Stimulated activated CD8-positive, alpha-beta memory T cell treated with anti-CD3 and anti-CD28 coated beads, Interleukin-4, amount 100 ng/mL, for 4 hours (primary cell): Measurements from ENCODE around the gene TBL1X.

Experiments used
- DNase-seq, 2 donors: peaks; one replicate each; pipeline ENCODE4 v3.0.0-alpha.2; 2020; ENCODE audit warnings: low read depth in 2 of 2, low spot score in 1 of 2

TBL1X gene

DNA sequence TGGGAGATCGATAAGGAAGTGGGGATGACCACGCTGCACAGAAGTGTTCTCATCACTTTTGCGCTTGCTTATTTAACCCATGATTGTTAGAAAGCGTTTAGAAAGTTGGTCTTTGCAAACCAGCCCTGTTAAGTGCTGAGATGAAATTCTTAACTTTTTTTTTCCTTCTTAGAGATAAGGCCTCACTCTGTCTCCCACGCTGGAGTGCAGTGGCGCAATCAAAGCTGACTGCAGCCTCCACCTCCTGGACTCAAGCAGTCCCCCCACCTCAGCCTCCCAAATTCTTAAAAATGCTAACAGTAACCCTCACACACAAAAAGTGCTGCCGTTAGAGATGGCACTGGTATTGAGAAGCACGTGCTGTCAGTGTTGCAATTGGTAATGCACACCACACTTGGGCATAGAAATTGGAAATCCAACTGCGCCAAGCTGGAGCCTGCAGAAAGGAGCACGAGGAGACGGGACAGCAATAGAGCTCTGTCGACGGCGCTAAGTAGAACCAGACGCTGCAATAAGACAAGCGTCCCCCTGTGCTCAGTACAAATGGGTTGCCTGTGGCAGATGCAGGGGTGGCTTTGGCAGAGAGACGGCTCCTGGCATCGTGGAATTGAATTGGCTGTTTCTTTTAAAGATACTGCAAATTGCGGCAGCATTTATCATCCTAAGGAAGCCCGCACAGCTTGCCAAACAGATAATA is 113.4 kb downstream of the TBL1X start:
- DNase-seq = no peak

DNA sequence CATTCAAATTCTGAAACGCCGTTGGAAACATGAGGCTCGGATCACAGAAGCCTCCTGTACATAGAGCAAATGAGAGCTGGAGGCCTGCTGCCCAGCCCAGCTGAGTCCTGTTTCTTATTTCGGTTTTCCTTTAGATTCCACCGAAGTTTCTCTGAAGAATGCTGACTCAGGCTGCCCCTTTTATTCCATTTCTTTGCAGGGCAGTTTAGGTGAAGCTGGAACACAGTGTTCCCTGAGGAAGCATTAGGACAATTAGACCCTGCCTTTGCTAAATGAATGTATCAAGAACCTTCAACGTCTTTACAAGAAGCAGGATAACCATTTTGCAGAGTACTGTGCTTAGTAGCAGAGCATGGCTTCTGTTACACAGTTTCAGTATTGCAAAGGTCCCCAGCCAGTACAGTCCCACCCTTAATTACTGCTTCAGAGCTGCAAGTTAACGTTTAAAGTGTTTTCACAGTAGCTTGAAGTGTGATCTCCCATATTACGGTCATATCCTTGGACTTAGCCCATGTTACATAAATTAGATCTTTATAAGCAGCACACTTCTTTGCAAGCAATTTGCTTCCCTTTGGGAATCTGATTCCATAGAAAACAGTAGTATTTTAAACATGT is 117.0 kb downstream of the TBL1X start:
- no peak for DNase-seq

DNA sequence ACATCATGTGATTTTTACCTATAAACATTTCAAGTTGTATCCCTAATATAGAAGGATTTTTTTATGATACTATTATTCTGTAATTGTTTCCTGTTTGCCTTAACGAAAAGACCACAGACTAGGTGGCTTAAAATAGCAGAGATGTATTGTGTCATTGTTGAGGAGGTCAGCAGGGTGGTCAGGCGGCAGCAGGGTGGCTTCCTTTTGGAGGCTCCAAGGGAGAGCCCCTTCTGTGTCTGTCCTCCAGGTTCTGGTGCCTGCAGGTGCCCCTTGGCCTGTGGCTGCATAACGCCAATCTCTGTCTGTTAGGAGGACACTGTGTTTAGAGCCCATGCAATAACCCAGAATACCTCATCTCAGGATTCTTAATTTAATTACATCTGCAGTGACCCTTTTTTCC is 118.1 kb downstream of the TBL1X start:
- no peak for DNase-seq

DNA sequence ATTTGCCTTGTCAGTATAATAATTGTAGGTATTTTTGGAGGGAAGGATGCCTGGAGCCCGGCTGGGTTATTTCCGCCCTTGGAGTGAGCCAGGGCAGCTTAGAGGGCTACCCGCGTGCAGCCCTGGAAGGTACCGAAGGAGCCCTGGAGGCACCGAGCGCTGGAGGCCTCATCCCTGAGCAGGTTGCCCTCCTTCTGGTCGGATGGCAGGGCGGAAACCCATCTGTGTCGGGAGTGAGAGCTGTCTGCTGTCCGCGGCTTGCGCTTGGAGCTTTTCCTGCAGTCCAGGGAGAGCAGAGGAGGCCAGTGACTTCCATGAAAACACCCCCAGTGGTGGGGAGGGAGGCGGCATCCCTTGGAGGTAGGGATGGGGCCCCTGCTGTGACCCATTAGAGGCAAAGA is 122.1 kb downstream of the TBL1X start:
- DNase-seq = no peak

DNA sequence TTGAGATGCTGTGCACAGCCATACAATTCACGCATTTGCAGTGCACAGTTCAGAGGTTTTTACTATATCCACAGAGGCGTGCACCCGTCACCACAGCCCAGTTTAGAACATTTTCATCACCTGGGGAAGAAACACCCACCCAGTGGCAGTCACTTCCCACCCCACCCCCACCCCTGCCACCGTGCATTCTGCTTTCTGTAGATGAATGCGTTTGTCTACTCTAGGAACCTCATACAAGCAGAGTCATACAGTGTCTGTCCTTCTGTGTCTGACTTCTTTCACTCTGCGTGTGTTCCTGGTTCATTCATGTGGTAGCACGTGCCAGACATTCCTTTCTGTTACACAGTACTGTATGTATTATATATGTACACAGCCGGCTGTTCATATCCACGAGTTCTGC is 122.8 kb downstream of the TBL1X start:
- DNase-seq = no peak

DNA sequence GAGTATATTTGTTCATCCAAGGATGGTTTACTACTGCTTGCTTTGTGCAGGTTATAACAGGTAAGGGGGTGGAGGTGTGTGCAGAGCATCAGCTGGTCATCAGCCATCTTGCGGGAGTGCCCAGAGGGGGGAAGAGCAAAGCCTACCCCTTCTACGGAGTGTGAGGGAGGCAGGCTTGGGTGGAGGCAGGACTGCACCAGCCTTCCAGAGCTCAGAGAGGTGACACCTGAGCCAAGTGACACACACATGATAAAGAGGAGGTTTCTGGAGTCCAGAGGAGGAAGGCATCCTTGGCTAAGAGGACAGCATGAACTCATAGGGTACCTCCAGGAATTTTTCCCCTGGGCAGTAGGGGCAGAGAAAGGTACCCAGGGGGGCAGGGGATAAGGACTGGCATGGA is 126.6 kb downstream of the TBL1X start:
- DNase-seq = no peak

DNA sequence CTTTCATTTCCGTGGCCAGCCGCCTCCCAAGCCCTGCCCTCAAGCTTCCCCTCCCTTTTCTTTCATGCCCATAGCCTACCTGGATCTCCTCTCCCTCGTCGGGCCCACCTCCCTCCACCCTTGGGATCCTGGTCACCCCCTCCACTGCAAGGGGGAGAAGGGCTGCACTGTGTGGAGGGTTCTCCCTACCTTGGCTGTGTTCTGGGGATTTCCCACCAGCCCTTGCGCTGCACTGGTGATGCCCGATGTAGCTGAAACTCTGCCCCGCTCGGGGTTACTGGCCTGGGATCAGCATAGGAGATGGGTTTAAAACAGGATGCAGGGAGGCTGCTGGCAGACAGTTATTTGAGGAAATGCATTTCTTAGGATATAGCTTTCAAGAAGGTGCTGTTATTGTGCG is 128.9 kb downstream of the TBL1X start:
- no peak for DNase-seq

DNA sequence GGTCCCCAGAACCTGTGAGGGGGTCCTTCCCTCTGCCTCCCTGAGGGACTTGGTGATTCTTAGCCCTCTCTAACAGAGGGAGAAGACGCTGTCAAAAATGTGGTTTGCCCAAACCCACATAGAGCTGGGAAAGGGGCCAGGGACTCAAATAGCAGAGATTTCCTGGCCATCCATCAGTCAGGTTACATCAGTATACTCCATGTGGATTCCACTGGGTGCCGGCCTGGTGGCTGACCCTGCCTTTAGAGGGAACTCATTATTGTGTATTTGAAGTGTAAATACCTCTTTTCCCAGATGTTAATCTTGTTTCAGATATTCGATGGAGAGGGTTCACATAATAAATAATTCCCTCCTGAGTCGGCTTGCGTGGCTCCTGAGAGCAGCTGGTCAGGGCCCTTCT is 130.3 kb downstream of the TBL1X start:
- DNase-seq = no peak

DNA sequence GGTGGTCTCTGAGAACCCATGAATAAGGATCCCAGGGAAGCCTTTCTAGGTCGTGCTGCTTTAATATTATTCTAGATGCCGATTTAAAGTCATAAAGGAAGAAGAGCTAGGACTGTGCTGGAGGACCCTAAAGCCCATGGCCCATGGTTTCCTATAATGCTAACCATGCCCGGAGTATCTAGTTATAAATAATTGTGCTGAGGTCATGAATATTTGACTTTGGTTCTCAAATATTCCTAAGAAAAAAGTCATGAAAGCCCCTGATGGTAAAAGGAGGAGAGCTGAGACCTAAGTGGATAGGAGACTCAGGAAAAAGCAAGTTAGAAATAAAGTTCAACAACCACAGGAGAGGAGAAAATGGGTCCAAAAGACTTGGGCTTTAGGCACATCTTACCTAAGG is 132.0 kb downstream of the TBL1X start:
- DNase-seq = no peak

DNA sequence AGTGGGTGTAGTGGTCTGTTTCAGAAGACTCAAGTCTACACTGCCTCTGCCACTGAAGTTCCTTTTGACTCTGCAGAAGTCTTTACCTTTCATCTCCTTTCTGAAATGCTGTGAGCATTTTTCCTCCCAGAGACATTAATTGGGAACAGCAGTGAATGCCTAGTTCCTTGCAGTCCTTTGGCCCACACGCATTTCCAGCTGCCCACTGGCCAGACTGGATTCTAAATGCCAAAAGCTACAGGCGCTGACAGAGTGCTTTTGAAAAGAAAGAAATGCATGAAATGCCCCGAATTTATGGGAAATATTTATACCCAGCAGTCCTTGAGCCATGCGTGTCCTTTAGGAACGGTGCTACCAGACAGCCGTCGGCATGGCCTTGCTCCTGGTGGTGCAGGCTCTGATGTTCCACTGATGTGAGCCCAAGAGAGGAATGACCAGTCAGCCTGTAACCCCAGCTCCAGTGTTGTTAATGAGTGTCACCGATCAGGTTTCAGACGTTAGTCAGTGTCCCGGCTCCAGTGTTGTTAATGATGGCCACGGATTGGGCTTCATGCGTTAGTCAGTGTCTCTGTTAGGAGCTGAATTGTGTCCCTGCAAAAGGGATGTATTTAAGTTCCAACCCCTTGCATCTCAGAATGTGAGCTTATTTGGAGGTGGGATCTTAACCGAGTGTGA is 132.6 kb downstream of the TBL1X start:
- DNase-seq = no peak

DNA sequence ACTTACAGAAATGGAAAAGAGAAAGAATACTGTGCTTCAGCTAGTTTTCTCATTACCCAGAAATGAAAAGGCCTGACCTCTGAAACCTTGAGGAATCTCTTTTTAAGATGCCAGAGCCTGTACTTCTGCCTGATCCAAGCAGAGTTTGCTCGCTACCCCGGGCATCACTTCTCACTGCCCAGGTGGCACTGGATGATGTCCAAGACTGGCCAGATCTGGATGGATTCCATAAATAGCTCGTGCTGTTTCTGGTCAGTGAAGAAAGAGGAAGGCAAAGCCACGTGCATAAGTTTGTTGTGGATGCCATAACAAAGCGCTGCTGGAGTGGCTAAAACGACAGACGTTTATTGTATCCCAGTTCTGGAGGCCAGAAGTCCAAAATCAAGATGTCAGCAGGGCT is 133.5 kb downstream of the TBL1X start:
- no peak for DNase-seq

DNA sequence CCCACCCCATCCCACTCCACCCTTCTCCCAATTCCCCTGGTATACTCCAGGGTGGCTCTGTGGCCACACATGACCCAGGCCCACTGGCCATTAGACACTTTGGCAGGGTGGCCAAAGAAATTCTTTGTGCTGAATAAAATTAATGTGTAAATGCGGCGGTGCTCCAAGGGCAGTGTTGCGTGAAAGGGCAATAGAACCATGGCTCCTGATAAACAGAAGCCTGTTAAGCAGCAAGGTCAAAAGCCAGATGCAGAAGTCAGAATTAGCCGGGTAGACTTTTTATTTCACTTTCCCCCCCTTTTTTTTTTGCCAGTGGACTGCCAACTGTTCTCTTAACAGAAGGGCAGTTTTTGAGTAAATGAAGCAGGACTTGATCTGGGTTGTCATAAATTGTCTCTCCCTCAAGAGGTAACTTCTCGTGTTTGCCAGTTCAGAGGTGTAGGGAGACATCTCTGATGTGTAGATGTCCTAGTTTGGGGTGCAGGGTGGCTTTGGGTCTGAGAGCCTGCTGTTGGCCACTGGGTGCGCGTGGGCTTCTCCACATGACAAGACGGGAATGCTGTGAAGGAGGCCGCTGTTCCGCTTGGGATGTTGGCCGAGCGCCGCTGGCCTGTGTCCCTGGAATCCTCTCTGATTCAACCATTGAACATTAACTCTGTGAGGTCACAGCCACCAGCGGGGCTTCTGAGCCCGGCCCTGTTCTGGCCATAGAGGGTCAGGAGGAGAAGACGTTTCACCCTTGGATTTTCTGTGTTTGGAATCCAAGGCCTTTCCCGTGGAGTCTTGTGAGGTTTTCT is 139.5 kb downstream of the TBL1X start:
- DNase-seq = no peak

DNA sequence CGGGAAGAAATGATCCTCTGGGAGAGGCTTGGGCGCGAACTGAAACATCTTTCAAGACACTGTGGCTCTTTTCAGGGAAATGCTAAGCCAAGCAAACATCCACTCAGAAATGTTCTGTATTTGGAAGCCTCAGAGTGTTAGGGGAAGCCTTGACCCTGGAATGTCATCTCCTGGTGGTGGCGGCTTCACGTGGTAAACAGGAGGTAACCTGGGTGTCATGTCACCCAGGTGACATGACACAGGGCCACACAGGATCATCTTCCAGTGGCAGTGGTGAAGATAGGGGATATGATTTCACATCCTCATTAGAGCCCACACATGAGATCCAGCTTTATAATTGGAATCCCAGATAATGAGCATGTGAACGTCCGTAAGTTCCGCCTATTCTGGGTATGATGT is 140.0 kb downstream of the TBL1X start:
- DNase-seq = no peak

DNA sequence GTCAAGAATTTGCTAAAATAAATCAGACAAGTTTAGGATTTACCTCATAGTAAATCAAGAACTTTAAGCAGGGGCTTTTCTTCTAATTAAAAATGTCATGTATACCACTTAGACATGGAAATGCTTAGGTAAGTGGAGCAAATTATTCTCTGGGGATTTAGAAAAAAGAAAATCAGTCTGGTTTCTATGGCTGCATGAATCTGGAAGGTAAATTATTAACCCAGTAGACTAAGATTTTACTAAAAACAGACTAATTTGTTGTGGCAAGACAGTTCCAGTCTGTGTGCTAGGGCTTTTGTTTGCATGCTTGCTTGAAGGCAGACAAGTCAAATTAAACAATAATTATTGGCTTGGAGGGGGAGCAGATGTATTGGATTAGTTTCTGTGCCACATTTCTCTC is 140.6 kb downstream of the TBL1X start:
- DNase-seq = no peak

DNA sequence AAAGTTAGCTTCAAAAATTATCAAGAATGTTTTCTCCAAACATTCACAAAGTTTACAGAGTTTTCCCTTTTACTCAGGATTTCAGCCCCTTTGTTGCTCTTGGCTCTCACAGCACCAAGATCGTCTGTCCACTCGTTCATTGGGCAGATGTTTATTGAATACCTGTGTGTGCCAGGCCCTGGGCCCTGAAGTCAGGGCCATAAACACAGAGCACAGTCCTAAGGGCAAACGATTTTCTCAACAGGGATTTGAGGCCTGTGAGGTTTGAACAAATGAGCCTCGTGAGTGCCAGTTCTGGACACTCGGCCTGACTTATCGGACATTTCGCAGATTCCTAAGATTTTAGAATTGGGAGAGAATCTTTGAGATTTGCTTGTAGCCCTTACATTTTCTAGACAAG is 142.1 kb downstream of the TBL1X start:
- DNase-seq = no peak

DNA sequence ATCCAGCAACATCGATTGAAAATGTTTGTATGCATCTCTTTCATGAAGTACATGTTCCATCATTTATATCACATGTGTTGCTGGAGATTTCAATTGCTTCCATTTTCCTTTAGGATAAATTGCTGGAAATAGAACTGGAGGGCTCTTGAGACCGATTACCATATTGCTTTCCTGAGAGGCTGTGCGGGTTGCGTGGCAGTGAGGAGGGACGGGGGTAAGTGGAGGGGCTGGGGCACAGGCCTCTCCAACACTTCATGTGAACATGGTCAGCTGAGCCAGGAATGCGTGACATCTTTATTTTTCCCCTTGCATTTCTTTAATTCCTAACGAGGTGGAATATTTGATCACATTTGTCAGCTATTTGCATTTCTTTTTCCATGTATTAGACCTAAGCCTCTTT is 144.6 kb downstream of the TBL1X start:
- no peak for DNase-seq

DNA sequence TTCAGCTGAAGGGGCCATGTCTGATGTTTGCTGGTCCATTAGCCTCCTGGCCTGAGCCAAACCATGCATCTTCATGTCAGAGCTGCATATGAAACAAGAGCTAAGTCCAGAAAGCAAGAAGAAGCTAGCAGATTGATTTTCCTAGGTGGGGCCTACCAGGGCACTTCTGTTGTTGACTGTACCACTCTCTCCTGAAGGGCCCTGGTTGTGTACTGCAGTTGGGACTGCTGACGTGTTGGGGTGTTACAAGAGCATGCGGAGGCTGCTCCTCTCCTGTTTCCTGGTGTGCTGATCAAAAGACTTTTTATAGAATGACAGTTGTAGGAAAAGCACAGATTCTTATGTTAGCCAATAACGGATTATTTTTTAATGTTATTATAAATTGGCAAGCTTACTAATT is 145.1 kb downstream of the TBL1X start:
- DNase-seq = no peak

DNA sequence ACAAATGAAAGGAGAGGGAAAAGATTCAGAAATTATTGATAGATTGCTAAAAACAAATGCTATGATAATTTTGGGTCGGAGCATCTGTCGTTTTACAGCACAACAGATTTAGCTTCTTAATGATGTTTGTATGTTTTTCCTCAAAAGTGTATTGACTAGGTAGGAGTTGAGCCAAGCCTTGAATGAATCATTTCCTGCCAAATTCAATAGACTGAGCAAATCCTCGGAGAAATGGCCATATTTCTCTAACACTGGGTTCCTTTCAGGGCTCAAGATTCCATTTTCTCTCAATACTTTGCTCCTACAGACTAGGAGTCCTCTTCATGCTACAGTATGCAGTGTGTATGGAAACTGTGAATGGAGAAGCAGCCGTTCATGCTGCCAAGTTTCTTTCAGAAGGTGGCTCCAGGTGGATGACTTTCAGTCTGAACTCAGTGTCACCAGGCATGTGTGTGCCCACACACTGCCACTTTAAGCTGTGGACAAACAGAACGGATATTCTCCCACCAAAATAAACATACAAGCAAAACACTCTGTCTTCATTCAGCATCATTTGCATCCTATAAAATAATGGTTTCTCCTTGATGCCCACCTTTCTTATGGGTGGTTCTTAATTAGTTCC is 146.0 kb downstream of the TBL1X start:
- no peak for DNase-seq

DNA sequence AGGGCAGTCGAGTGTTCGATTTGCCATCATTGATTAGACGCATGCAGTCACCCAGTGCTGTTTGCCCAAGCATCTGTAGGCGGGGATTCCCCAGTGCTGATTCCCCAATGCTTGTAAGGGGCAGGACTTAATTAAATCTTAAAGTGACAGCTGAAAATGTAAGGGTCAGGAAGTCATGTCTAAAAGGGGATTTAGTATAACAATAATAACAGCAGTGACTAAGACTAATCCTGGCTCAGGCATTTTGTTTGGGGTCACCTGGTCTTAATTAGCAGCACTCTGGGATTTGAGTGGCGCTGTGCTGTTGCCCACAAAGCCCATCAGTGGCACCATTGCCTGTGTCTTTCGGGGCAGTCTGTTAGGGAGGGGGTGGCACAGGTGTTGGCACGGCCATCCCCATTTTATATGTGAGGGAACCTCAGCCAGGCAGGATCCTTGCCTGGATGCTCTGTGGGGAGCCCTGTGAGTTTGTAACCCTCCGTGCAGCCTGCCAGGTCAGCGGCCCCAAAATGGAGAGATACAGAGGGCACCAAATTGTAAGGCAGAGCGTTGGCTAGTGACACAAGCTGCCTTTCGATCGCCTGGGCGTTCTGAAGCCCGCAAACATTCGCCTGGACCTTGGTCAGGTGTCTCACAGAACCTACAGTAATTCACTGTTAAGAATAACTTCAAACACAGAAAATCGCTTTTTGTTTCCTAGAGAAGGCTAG is 146.7 kb downstream of the TBL1X start:
- no peak for DNase-seq

DNA sequence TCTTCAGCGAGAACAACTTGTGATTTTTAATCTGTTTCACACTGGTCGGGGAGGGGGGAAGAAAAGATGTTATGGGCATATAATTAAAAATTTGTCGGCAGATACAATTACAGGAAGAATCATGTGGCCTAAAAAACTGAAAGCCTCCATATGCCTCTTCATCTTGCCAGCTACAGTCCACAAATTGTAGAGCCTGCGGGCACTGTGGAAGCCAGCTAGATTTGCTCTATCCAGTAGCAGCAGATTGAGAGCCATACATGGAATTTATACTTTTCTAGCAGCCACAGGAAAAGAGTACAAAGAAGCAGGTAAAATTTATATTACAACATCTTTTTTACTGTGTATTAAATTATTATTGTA is 147.3 kb downstream of the TBL1X start:
- no peak for DNase-seq

DNA sequence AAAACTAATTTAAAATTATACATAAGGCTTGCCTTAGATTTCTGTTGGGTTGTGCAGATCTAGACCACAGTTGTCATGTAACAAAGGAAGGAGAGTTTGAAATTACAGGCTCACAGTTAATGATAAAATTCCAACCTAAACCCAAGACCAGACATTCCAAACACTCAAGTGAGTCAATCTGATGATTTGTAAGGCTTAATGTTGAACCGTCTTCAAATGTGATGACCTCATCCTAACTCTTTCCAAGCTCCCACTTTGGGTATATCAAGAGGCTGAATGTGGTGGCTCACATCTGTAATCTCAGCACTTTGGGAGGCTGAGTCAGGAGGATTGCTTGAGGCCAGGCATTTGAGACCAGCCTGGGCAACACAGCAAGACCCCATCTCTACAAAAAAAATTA is 149.2 kb downstream of the TBL1X start:
- no peak for DNase-seq
